ENCODE data around the gene PPP6R2.

PPP6R2 gene

GRCh38 chr22:50315289-50316113, 27.6 kb upstream of the PPP6R2 start:
- Histone ChIP-seq H3K4me1 (ENCODE audit: insufficient read depth, insufficient read length) (peaks cover 15% of the 10 kb centered on the region), H3K4me3 (ENCODE audit: insufficient read length, low read depth) (no peak overlapping the region), H3K36me3 (ENCODE audit: insufficient read depth, insufficient read length, low read length) (no peaks in the 10 kb centered on the region), H3K9ac (ENCODE audit: insufficient read length, low read depth) (no peak overlapping the region), H3K9me3 (ENCODE audit: insufficient read depth, low read length) (no peaks in the 10 kb centered on the region), H3K27me3 (ENCODE audit: insufficient read depth, insufficient read length) (peaks cover 14% of the 10 kb centered on the region)
- TF ChIP-seq YY1 (IDR thresholded peaks at IDR 0.05; ENCODE audit: insufficient read depth, insufficient read length): no peak
- TF ChIP-seq SUZ12 (IDR thresholded peaks at IDR 0.05; ENCODE audit: extremely low read depth, insufficient read depth, insufficient read length): no peak
- TF ChIP-seq ZNF274 (IDR thresholded peaks at IDR 0.05; ENCODE audit: low read depth, low read length): no peak
- DNase-seq (ENCODE audit: low read depth, low spot score): no peak

- Histone ChIP-seq H3K27me3 (ENCODE audit: insufficient read depth, insufficient read length) (peaks cover 14% of the 10 kb centered on the region), H3K4me3 (ENCODE audit: insufficient read length, low read depth) (no peak overlapping the region), H3K9me3 (ENCODE audit: insufficient read depth, low read length) (no peaks in the 10 kb centered on the region), H3K36me3 (ENCODE audit: insufficient read depth, insufficient read length, low read length) (no peaks in the 10 kb centered on the region), H3K9ac (ENCODE audit: insufficient read length, low read depth) (no peak overlapping the region), H3K4me1 (ENCODE audit: insufficient read depth, insufficient read length) (peaks cover 10% of the 10 kb centered on the region)
- TF ChIP-seq ZNF274 (IDR thresholded peaks at IDR 0.05; ENCODE audit: low read depth, low read length) (no peak), YY1 (IDR thresholded peaks at IDR 0.05; ENCODE audit: insufficient read depth, insufficient read length) (no peak), SUZ12 (IDR thresholded peaks at IDR 0.05; ENCODE audit: extremely low read depth, insufficient read depth, insufficient read length) (no peak)
- no peak for DNase-seq (ENCODE audit: low read depth, low spot score)
These were observed 26.7 kb upstream of the PPP6R2 start for GRCh38 chr22:50316114-50317065.

- no peak for DNase-seq (ENCODE audit: low read depth, low spot score)
- peaks cover 10% of the 10 kb centered on the region for H3K4me1 ChIP-seq (ENCODE audit: insufficient read depth, insufficient read length)
- H3K4me3 ChIP-seq (ENCODE audit: insufficient read length, low read depth): no peak overlapping the region
- H3K9me3 ChIP-seq (ENCODE audit: insufficient read depth, low read length): no peaks in the 10 kb centered on the region
- H3K9ac ChIP-seq (ENCODE audit: insufficient read length, low read depth): no peak overlapping the region
- no peaks in the 10 kb centered on the region for H3K36me3 ChIP-seq (ENCODE audit: insufficient read depth, insufficient read length, low read length)
- TF ChIP-seq ZNF274 (IDR thresholded peaks at IDR 0.05; ENCODE audit: low read depth, low read length): no peak
- TF ChIP-seq SUZ12 (IDR thresholded peaks at IDR 0.05; ENCODE audit: extremely low read depth, insufficient read depth, insufficient read length): no peak
- no peak for TF ChIP-seq YY1 (IDR thresholded peaks at IDR 0.05; ENCODE audit: insufficient read depth, insufficient read length)
- H3K27me3 ChIP-seq (ENCODE audit: insufficient read depth, insufficient read length): peaks cover 14% of the 10 kb centered on the region
These were observed 25.9 kb upstream of the PPP6R2 start for GRCh38 chr22:50317178-50317577.

- H3K36me3 ChIP-seq (ENCODE audit: insufficient read depth, insufficient read length, low read length): no peaks in the 10 kb centered on the region
- H3K4me3 ChIP-seq (ENCODE audit: insufficient read length, low read depth): no peak overlapping the region
- H3K9ac ChIP-seq (ENCODE audit: insufficient read length, low read depth): no peak overlapping the region
- no peak for DNase-seq (ENCODE audit: low read depth, low spot score)
- H3K4me1 ChIP-seq (ENCODE audit: insufficient read depth, insufficient read length): peaks cover 10% of the 10 kb centered on the region
- H3K9me3 ChIP-seq (ENCODE audit: insufficient read depth, low read length): no peaks in the 10 kb centered on the region
- H3K27me3 ChIP-seq (ENCODE audit: insufficient read depth, insufficient read length): peaks cover 14% of the 10 kb centered on the region
- no peak for TF ChIP-seq SUZ12 (IDR thresholded peaks at IDR 0.05; ENCODE audit: extremely low read depth, insufficient read depth, insufficient read length)
These were observed 25.5 kb upstream of the PPP6R2 start for GRCh38 chr22:50317674-50318073.

- Histone ChIP-seq H3K36me3 (ENCODE audit: insufficient read depth, insufficient read length, low read length) (no peaks in the 10 kb centered on the region), H3K4me3 (ENCODE audit: insufficient read length, low read depth) (no peak overlapping the region), H3K4me1 (ENCODE audit: insufficient read depth, insufficient read length) (peaks cover 10% of the 10 kb centered on the region), H3K9ac (ENCODE audit: insufficient read length, low read depth) (no peak overlapping the region), H3K9me3 (ENCODE audit: insufficient read depth, low read length) (no peaks in the 10 kb centered on the region), H3K27me3 (ENCODE audit: insufficient read depth, insufficient read length) (peaks cover 14% of the 10 kb centered on the region)
- DNase-seq (ENCODE audit: low read depth, low spot score): no peak
- TF ChIP-seq SUZ12 (IDR thresholded peaks at IDR 0.05; ENCODE audit: extremely low read depth, insufficient read depth, insufficient read length): no peak
- no peak for TF ChIP-seq YY1 (IDR thresholded peaks at IDR 0.05; ENCODE audit: insufficient read depth, insufficient read length)
- no peak for TF ChIP-seq ZNF274 (IDR thresholded peaks at IDR 0.05; ENCODE audit: low read depth, low read length)
These were observed 24.8 kb upstream of the PPP6R2 start for GRCh38 chr22:50318356-50318697.

GRCh38 chr22:50318698-50319411, 24.3 kb upstream of the PPP6R2 start:
- H3K4me3 ChIP-seq (ENCODE audit: insufficient read length, low read depth): no peak overlapping the region
- peaks cover 10% of the 10 kb centered on the region for H3K4me1 ChIP-seq (ENCODE audit: insufficient read depth, insufficient read length)
- no peaks in the 10 kb centered on the region for H3K36me3 ChIP-seq (ENCODE audit: insufficient read depth, insufficient read length, low read length)
- no peaks in the 10 kb centered on the region for H3K9me3 ChIP-seq (ENCODE audit: insufficient read depth, low read length)
- peaks cover 14% of the 10 kb centered on the region for H3K27me3 ChIP-seq (ENCODE audit: insufficient read depth, insufficient read length)
- TF ChIP-seq YY1 (IDR thresholded peaks at IDR 0.05; ENCODE audit: insufficient read depth, insufficient read length) (no peak), ZNF274 (IDR thresholded peaks at IDR 0.05; ENCODE audit: low read depth, low read length) (no peak), SUZ12 (IDR thresholded peaks at IDR 0.05; ENCODE audit: extremely low read depth, insufficient read depth, insufficient read length) (no peak)
- DNase-seq (ENCODE audit: low read depth, low spot score): no peak
- no peak overlapping the region for H3K9ac ChIP-seq (ENCODE audit: insufficient read length, low read depth)

Data from NT2/D1 (cell line).